ENCODE measurements around the gene COX7B2.

Gene COX7B2
- total RNA-seq: 0 reads per million in 9 experiments

- DNase-seq (no peak), ATAC-seq (replicated peaks) (no peak)
- Mint-ChIP-seq H3K4me1 (ENCODE audit: low read depth in 2 of 2) (no peaks in the 10 kb centered on the region), H3K27me3 (no peaks in the 10 kb centered on the region), H3K27ac (no peak within 1 kb of the TSS), H3K36me3 (ENCODE audit: insufficient read depth) (no peaks in the 10 kb centered on the region), H3K9me3 (no peaks in the 10 kb centered on the region), H3K4me3 (no peak within 1 kb of the TSS)
These were observed at the start of gene COX7B2 for GRCh38 chr4:46909078-46909477. TSS of gene COX7B2 (minus strand) at chr4:46909245. CDS start at chr4:46735192, 174,053 bp downstream.

GRCh38 chr4:46956451-46956850, 47.4 kb upstream of the COX7B2 start:
- ATAC-seq (replicated peaks) (no peak), DNase-seq (no peak)
- Mint-ChIP-seq H3K4me3 (no peak overlapping the region), H3K27me3 (peaks cover 0 to 3% of the 10 kb centered on the region in 2 donors), H3K27ac (no peak overlapping the region), H3K36me3 (ENCODE audit: insufficient read depth) (peaks cover 4% of the 10 kb centered on the region), H3K4me1 (ENCODE audit: low read depth in 2 of 2) (no peaks in the 10 kb centered on the region), H3K9me3 (no peaks in the 10 kb centered on the region)

GRCh38 chr4:46955601-46956000, 46.6 kb upstream of the COX7B2 start:
- Mint-ChIP-seq H3K9me3 (no peaks in the 10 kb centered on the region), H3K27me3 (no peaks in the 10 kb centered on the region), H3K36me3 (ENCODE audit: insufficient read depth) (peaks cover 4% of the 10 kb centered on the region), H3K4me3 (no peak overlapping the region), H3K4me1 (ENCODE audit: low read depth in 2 of 2) (no peaks in the 10 kb centered on the region), H3K27ac (no peak overlapping the region)
- no peak for ATAC-seq (replicated peaks)
- no peak for DNase-seq

- Mint-ChIP-seq H3K4me1 (ENCODE audit: low read depth in 2 of 2) (no peaks in the 10 kb centered on the region), H3K27me3 (no peaks in the 10 kb centered on the region), H3K36me3 (ENCODE audit: insufficient read depth) (peaks cover 4% of the 10 kb centered on the region), H3K27ac (no peak overlapping the region), H3K9me3 (no peaks in the 10 kb centered on the region), H3K4me3 (no peak overlapping the region)
- DNase-seq (no peak), ATAC-seq (replicated peaks) (no peak)
These were observed 45.6 kb upstream of the COX7B2 start for GRCh38 chr4:46954643-46955042.

GRCh38 chr4:46953564-46953963, 44.5 kb upstream of the COX7B2 start:
- Mint-ChIP-seq H3K27ac (no peak overlapping the region), H3K4me1 (ENCODE audit: low read depth in 2 of 2) (no peaks in the 10 kb centered on the region), H3K27me3 (peaks cover 0 to 6% of the 10 kb centered on the region in 2 donors), H3K4me3 (no peak overlapping the region), H3K9me3 (no peaks in the 10 kb centered on the region), H3K36me3 (ENCODE audit: insufficient read depth) (peaks cover 4% of the 10 kb centered on the region)
- ATAC-seq (replicated peaks) (no peak), DNase-seq (no peak)

GRCh38 chr4:46952451-46952850, 43.4 kb upstream of the COX7B2 start:
- DNase-seq: no peak
- peaks cover 0 to 7% of the 10 kb centered on the region in 2 donors for H3K27me3 Mint-ChIP-seq
- H3K9me3 Mint-ChIP-seq: no peaks in the 10 kb centered on the region
- H3K4me3 Mint-ChIP-seq: no peak overlapping the region
- H3K4me1 Mint-ChIP-seq (ENCODE audit: low read depth in 2 of 2): no peaks in the 10 kb centered on the region
- H3K36me3 Mint-ChIP-seq (ENCODE audit: insufficient read depth): peaks cover 4% of the 10 kb centered on the region
- no peak for ATAC-seq (replicated peaks)
- no peak overlapping the region for H3K27ac Mint-ChIP-seq

- Mint-ChIP-seq H3K36me3 (ENCODE audit: insufficient read depth) (no peaks in the 10 kb centered on the region), H3K4me3 (no peak overlapping the region), H3K27ac (no peak overlapping the region), H3K9me3 (no peaks in the 10 kb centered on the region), H3K4me1 (ENCODE audit: low read depth in 2 of 2) (no peaks in the 10 kb centered on the region), H3K27me3 (peaks cover 0 to 12% of the 10 kb centered on the region in 2 donors)
- DNase-seq (no peak), ATAC-seq (replicated peaks) (no peak)
These were observed 41.8 kb upstream of the COX7B2 start for GRCh38 chr4:46950826-46951225.

- no peaks in the 10 kb centered on the region for H3K4me1 Mint-ChIP-seq (ENCODE audit: low read depth in 2 of 2)
These were observed 40.8 kb upstream of the COX7B2 start for GRCh38 chr4:46949822-46950221.

GRCh38 chr4:46947541-46947940, 38.5 kb upstream of the COX7B2 start:
- H3K9me3 Mint-ChIP-seq: no peaks in the 10 kb centered on the region
- no peaks in the 10 kb centered on the region for H3K4me1 Mint-ChIP-seq (ENCODE audit: low read depth in 2 of 2)
- ATAC-seq (replicated peaks): no peak
- H3K36me3 Mint-ChIP-seq (ENCODE audit: insufficient read depth): no peaks in the 10 kb centered on the region
- H3K27ac Mint-ChIP-seq: no peak overlapping the region
- H3K4me3 Mint-ChIP-seq: no peak overlapping the region
- DNase-seq: no peak
- peaks cover 0 to 12% of the 10 kb centered on the region in 2 donors for H3K27me3 Mint-ChIP-seq

More at GRCh38 chr4:46949822-46950221, 40.8 kb upstream of the COX7B2 start:
- DNase-seq: no peak
- Mint-ChIP-seq H3K9me3 (no peaks in the 10 kb centered on the region), H3K4me3 (no peak overlapping the region), H3K27me3 (peaks cover 0 to 12% of the 10 kb centered on the region in 2 donors), H3K27ac (no peak overlapping the region), H3K36me3 (ENCODE audit: insufficient read depth) (no peaks in the 10 kb centered on the region)
- no peak for ATAC-seq (replicated peaks)

GRCh38 chr4:46946919-46947536, 38.0 kb upstream of the COX7B2 start:
- Mint-ChIP-seq H3K36me3 (ENCODE audit: insufficient read depth) (no peaks in the 10 kb centered on the region), H3K9me3 (no peaks in the 10 kb centered on the region), H3K4me3 (no peak overlapping the region), H3K4me1 (ENCODE audit: low read depth in 2 of 2) (no peaks in the 10 kb centered on the region), H3K27me3 (peaks cover 0 to 12% of the 10 kb centered on the region in 2 donors), H3K27ac (no peak overlapping the region)
- DNase-seq (no peak), ATAC-seq (replicated peaks) (no peak)

GRCh38 chr4:46945062-46945461, 36.0 kb upstream of the COX7B2 start:
- Mint-ChIP-seq H3K27me3 (peaks cover 0 to 12% of the 10 kb centered on the region in 2 donors), H3K27ac (no peak overlapping the region), H3K9me3 (no peaks in the 10 kb centered on the region), H3K4me1 (ENCODE audit: low read depth in 2 of 2) (no peaks in the 10 kb centered on the region), H3K4me3 (no peak overlapping the region), H3K36me3 (ENCODE audit: insufficient read depth) (no peaks in the 10 kb centered on the region)
- DNase-seq (no peak), ATAC-seq (replicated peaks) (no peak)

- H3K9me3 Mint-ChIP-seq: no peaks in the 10 kb centered on the region
- no peak overlapping the region for H3K27ac Mint-ChIP-seq
- no peak for DNase-seq
- no peaks in the 10 kb centered on the region for H3K36me3 Mint-ChIP-seq (ENCODE audit: insufficient read depth)
- peaks cover 0 to 12% of the 10 kb centered on the region in 2 donors for H3K27me3 Mint-ChIP-seq
- no peak overlapping the region for H3K4me3 Mint-ChIP-seq
- no peak for ATAC-seq (replicated peaks)
- H3K4me1 Mint-ChIP-seq (ENCODE audit: low read depth in 2 of 2): no peaks in the 10 kb centered on the region
These were observed 35.3 kb upstream of the COX7B2 start for GRCh38 chr4:46944345-46944744.

- Mint-ChIP-seq H3K27ac (no peak overlapping the region), H3K4me1 (ENCODE audit: low read depth in 2 of 2) (no peaks in the 10 kb centered on the region), H3K4me3 (no peak overlapping the region), H3K36me3 (ENCODE audit: insufficient read depth) (no peaks in the 10 kb centered on the region), H3K27me3 (peaks cover 0 to 6% of the 10 kb centered on the region in 2 donors), H3K9me3 (no peaks in the 10 kb centered on the region)
- no peak for ATAC-seq (replicated peaks)
- DNase-seq: no peak
These were observed 28.4 kb upstream of the COX7B2 start for GRCh38 chr4:46937493-46937892.

GRCh38 chr4:46934726-46935125, 25.7 kb upstream of the COX7B2 start:
- Mint-ChIP-seq H3K36me3 (ENCODE audit: insufficient read depth) (no peaks in the 10 kb centered on the region), H3K9me3 (no peaks in the 10 kb centered on the region), H3K4me3 (no peak overlapping the region), H3K4me1 (ENCODE audit: low read depth in 2 of 2) (no peaks in the 10 kb centered on the region), H3K27me3 (peaks cover 0 to 6% of the 10 kb centered on the region in 2 donors), H3K27ac (no peak overlapping the region)
- ATAC-seq (replicated peaks): no peak
- no peak for DNase-seq

All from effector memory CD8-positive, alpha-beta T cell (primary cell).